HG03439 (cell line): ENCODE results near the gene DNMBP.
A peak's percentile ranks its signal among the peaks of the same experiment; 100 is the strongest.
"Not testable (repeated sequence)": the region's sequence is repeated elsewhere in the genome, so short reads cannot be mapped to it uniquely, and the experiment has no call there.

Experiments
- ATAC-seq: cut with Tn5 transposase; IDR thresholded peaks from one replicate; pipeline ENCODE4 v1.9.1; 2021; ENCODE audit warnings: mild to moderate bottlenecking, moderate library complexity; ENCODE audit not compliant: unreplicated experiment

DNMBP gene

GRCh38 chr10:100014071-100014762 lies 4.5 kb upstream of the DNMBP start:
- ATAC-seq = peak; percentile 67

GRCh38 chr10:100013621-100014020 lies 3.9 kb upstream of the DNMBP start:
- no peak for ATAC-seq

- ATAC-seq = not testable (repeated sequence)
These were observed 2.2 kb upstream of the DNMBP start for GRCh38 chr10:100011906-100012305.

GRCh38 chr10:100009283-100009792 lies 409 bp downstream of the DNMBP start:
- peak; percentile 43 for ATAC-seq

- ATAC-seq = no peak
These were observed 952 bp downstream of the DNMBP start for GRCh38 chr10:100008708-100009282.

GRCh38 chr10:100008142-100008522 lies 1.6 kb downstream of the DNMBP start:
- no peak for ATAC-seq

GRCh38 chr10:100007231-100008141 lies 2.3 kb downstream of the DNMBP start:
- no peak for ATAC-seq

GRCh38 chr10:100006243-100006886 lies 3.4 kb downstream of the DNMBP start:
- ATAC-seq = no peak

- no peak for ATAC-seq
These were observed 4.8 kb downstream of the DNMBP start for GRCh38 chr10:100004805-100005510.

GRCh38 chr10:100000109-100000644 lies 9.6 kb downstream of the DNMBP start:
- no peak for ATAC-seq

GRCh38 chr10:99999319-100000108 lies 10.2 kb downstream of the DNMBP start:
- ATAC-seq = no peak

- ATAC-seq = no peak
These were observed 10.9 kb downstream of the DNMBP start for GRCh38 chr10:99998889-99999288.

- no peak for ATAC-seq
These were observed 12.8 kb downstream of the DNMBP start for GRCh38 chr10:99996671-99997648.

- ATAC-seq = no peak
These were observed 14.0 kb downstream of the DNMBP start for GRCh38 chr10:99995713-99996112.

GRCh38 chr10:99995269-99995668 lies 14.5 kb downstream of the DNMBP start:
- no peak for ATAC-seq

GRCh38 chr10:99994801-99995200 lies 14.9 kb downstream of the DNMBP start:
- ATAC-seq = no peak

GRCh38 chr10:99993701-99994689 lies 15.8 kb downstream of the DNMBP start:
- ATAC-seq = no peak
